ENCODE measurements around the gene DOCK2.

GRCh38 chr5:169768416-169768815 is 131.3 kb downstream of the DOCK2 start:
- no peak for TF ChIP-seq POLR2A (IDR thresholded peaks at IDR 0.05; ENCODE audit: low read length)
- TF ChIP-seq, protein P1, sequence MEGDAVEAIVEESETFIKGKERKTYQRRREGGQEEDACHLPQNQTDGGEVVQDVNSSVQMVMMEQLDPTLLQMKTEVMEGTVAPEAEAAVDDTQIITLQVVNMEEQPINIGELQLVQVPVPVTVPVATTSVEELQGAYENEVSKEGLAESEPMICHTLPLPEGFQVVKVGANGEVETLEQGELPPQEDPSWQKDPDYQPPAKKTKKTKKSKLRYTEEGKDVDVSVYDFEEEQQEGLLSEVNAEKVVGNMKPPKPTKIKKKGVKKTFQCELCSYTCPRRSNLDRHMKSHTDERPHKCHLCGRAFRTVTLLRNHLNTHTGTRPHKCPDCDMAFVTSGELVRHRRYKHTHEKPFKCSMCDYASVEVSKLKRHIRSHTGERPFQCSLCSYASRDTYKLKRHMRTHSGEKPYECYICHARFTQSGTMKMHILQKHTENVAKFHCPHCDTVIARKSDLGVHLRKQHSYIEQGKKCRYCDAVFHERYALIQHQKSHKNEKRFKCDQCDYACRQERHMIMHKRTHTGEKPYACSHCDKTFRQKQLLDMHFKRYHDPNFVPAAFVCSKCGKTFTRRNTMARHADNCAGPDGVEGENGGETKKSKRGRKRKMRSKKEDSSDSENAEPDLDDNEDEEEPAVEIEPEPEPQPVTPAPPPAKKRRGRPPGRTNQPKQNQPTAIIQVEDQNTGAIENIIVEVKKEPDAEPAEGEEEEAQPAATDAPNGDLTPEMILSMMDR (IDR thresholded peaks at IDR 0.05): no peak
- no peak for TF ChIP-seq SREBF2 (IDR thresholded peaks at IDR 0.05)
- TF ChIP-seq RAD21 (conservative IDR thresholded peaks at IDR 0.05 in 1 of 2, IDR thresholded peaks at IDR 0.05 in 1 of 2): no peak
- TF ChIP-seq EP300 (IDR thresholded peaks at IDR 0.05): no peak
- no peak for TF ChIP-seq TP53 (CRISPR knock-in tag; IDR thresholded peaks at IDR 0.05)
- no peak for TF ChIP-seq BHLHE40 (IDR thresholded peaks at IDR 0.05; ENCODE audit: low read depth, low read length)
- TF ChIP-seq CEBPB (IDR thresholded peaks at IDR 0.05): no peak
- TF ChIP-seq ZSCAN20 (CRISPR knock-in tag; IDR thresholded peaks at IDR 0.05): no peak
- no peak for TF ChIP-seq REST (IDR thresholded peaks at IDR 0.05)
- no peak for TF ChIP-seq ZNF302 (CRISPR knock-in tag; IDR thresholded peaks at IDR 0.05)
- no peak for TF ChIP-seq MAX (IDR thresholded peaks at IDR 0.05)

Measured in A549 (cell line).